Kidney (tissue), 14 donors: ENCODE data around the gene HMGN5. TPM values are rescaled to one million over a fixed set of nuclear protein-coding genes. Genes with fewer than 3 reads are reported as not detected.

Experiments used
- DNase-seq, 5 donors: peaks; one replicate each; pipeline ENCODE4 v3.0.0-alpha.2; 2013 to 2020
- FAIRE-seq: peaks from 2 replicates; lab custom pipeline; 2012; peaks lifted over from hg19 to GRCh38; lab: Jason Lieb, UNC
- H3K27ac ChIP-seq, 2 donors: one replicate each; pipeline ENCODE4 v1.7.0; 2013; ENCODE audit warnings: low read depth in 2 of 2, low read length in 2 of 2, inconsistent platforms in 1 of 2
- H3K27me3 ChIP-seq: one replicate; pipeline ENCODE4 v1.7.1; 2013; ENCODE audit warnings: low read length, inconsistent platforms; ENCODE audit not compliant: control insufficient read depth, insufficient read depth
- H3K36me3 ChIP-seq, 3 donors: one replicate each; pipeline versions ENCODE4 v1.7.0 to v1.7.1; 2013; ENCODE audit warnings: low read length in 3 of 3, control low read depth in 1 of 3, inconsistent platforms in 1 of 3; ENCODE audit not compliant: insufficient read depth in 3 of 3, control insufficient read depth in 2 of 3
- H3K4me1 ChIP-seq, 3 donors: one replicate each; pipeline versions ENCODE4 v1.7.0 to v1.7.1; 2013; ENCODE audit warnings: low read length in 3 of 3, inconsistent platforms in 1 of 3, low read depth in 1 of 3; ENCODE audit not compliant: control insufficient read depth in 2 of 3, insufficient read depth in 2 of 3
- H3K4me3 ChIP-seq, 3 donors: one replicate each; pipeline versions ENCODE4 v1.7.0 to v1.8.1; 2013; ENCODE audit warnings: low read length in 3 of 3, control low read depth in 1 of 3, inconsistent platforms in 1 of 3
- H3K9ac ChIP-seq, 3 donors: one replicate each; pipeline versions ENCODE4 v1.7.0 to v1.7.1; 2013; ENCODE audit warnings: low read length in 3 of 3, control low read depth in 1 of 3, inconsistent platforms in 1 of 3
- H3K9me3 ChIP-seq, 3 donors: one replicate each; pipeline versions ENCODE4 v1.7.0 to v1.7.1; 2013; ENCODE audit warnings: low read length in 3 of 3, control low read depth in 1 of 3, inconsistent platforms in 1 of 3; ENCODE audit not compliant: control insufficient read depth in 2 of 3, insufficient read depth in 1 of 3
- CTCF ChIP-seq: IDR thresholded peaks from 3 replicates; pipeline ENCODE4 v1.5.1; 2012; ENCODE audit warnings: mild to moderate bottlenecking, moderate library complexity, borderline replicate concordance; ENCODE audit not compliant: insufficient read depth; ENCODE audit errors: extremely low read depth
- intact Hi-C: fragments of 100-400 bp; cut with DNase I; formaldehyde crosslinking; loops from one replicate; pipeline ENCODE4 v1.11.1; 2022
- polyA plus RNA-seq: library from polyadenylated mRNA; stranded (reverse); fragments of 350-450 nt; fragmentation: Illumina TruSeq; extraction: RNeasy Lipid Tissue Mini Kit (QIAGEN cat#74804); gene quantifications from one replicate; pipeline ENCODE4 v1.2.3, GENCODE V29; 2014; ENCODE audit warnings: low read depth, low replicate concordance; ENCODE audit not compliant: insufficient read depth
- total RNA-seq: library from RNA; stranded (reverse); fragmentation: NEBNext Ultra II Directional; extraction: Animal tissue kit (Norgen Biotek cat#: 25700); gene quantifications from one replicate; pipeline ENCODE4 v1.2.1, GENCODE V29; 2021
- donor health status: control.
- donor health status: control.
- donor health status: control.
- donor health status: control.
- donor health status: control.
- donor health status: DM: yes; HTN: yes; CAD: no.
- donor health status: Normal renal cell carcinoma (clear cell type).

Gene HMGN5
- total and polyA plus RNA-seq, 2 donors from 2014 or later = 5.6 to 34.4 TPM

- no peaks in the 10 kb centered on the region for H3K36me3 ChIP-seq
- intact Hi-C loops = no loop called here
- FAIRE-seq (no peak), DNase-seq (peak in 3 of 5 donors; percentile 14 to 66 (median 36))
- peak overlapping the region; percentile 81 to 98 (median 82) for H3K4me3 ChIP-seq
- H3K9me3 ChIP-seq = no peaks in the 10 kb centered on the region
- H3K4me1 ChIP-seq = no peaks in the 10 kb centered on the region
- TF ChIP-seq CTCF = no peak
- no peaks in the 10 kb centered on the region for H3K27me3 ChIP-seq
- peak overlapping the region; percentile 71 to 75 for H3K27ac ChIP-seq
- H3K9ac ChIP-seq = peak overlapping the region; percentile 82 to 96 (median 91)
These were observed 725 bp upstream of the HMGN5 start for GRCh38 chrX:81202456-81202819.

- Histone ChIP-seq H3K27ac (peak overlapping the region in 1 of 2 donors; percentile 75), H3K9ac (peak overlapping the region in 2 of 3 donors; percentile 91 to 96), H3K9me3 (no peaks in the 10 kb centered on the region), H3K36me3 (no peaks in the 10 kb centered on the region), H3K4me1 (no peaks in the 10 kb centered on the region), H3K4me3 (peak overlapping the region; percentile 81 to 98 (median 82)), H3K27me3 (no peaks in the 10 kb centered on the region)
- no peak for FAIRE-seq
- no peak for TF ChIP-seq CTCF
- intact Hi-C loops = no loop called here
- DNase-seq = peak in 1 of 5 donors; percentile 25
These were observed 642 bp downstream of the HMGN5 start for GRCh38 chrX:81201071-81201470.

- Histone ChIP-seq H3K9me3 (no peaks in the 10 kb centered on the region), H3K36me3 (no peaks in the 10 kb centered on the region), H3K9ac (no peak overlapping the region), H3K27me3 (no peaks in the 10 kb centered on the region), H3K4me3 (no peak overlapping the region), H3K4me1 (no peaks in the 10 kb centered on the region), H3K27ac (no peak overlapping the region)
- peak; percentile 55 for TF ChIP-seq CTCF
- DNase-seq (peak in 4 of 5 donors; percentile 35 to 66 (median 49)), FAIRE-seq (peak; percentile 68)
- intact Hi-C loops = no loop called here
These were observed 6.0 kb downstream of the HMGN5 start for GRCh38 chrX:81195712-81196111.

- Histone ChIP-seq H3K27ac (no peak overlapping the region), H3K4me3 (no peak overlapping the region), H3K27me3 (no peaks in the 10 kb centered on the region), H3K9me3 (no peaks in the 10 kb centered on the region), H3K9ac (no peak overlapping the region), H3K4me1 (no peaks in the 10 kb centered on the region), H3K36me3 (no peaks in the 10 kb centered on the region)
- intact Hi-C loops = no loop called here
- TF ChIP-seq CTCF = no peak
- DNase-seq = no peak
- FAIRE-seq = no peak
These were observed 6.5 kb downstream of the HMGN5 start for GRCh38 chrX:81195259-81195658.
